Choroid plexus epithelial cell (primary cell): ENCODE results near the gene CELF3.

Experiments used
- DNase-seq: peaks from one replicate; pipeline ENCODE4 v3.0.0-alpha.2; 2010; ENCODE audit warnings: low read depth
- H3K4me3 ChIP-seq: 2 replicates; pipeline ENCODE4 v1.5.1; 2011; ENCODE audit warnings: low read depth, mild to moderate bottlenecking, control low read depth, low read length, moderate library complexity
- TF ChIP-seq, protein P1 (sequence below): conservative IDR thresholded peaks from 2 replicates; pipeline ENCODE4 v1.5.1; 2011; ENCODE audit warnings: low read depth, mild to moderate bottlenecking, control low read depth, inconsistent platforms, low read length, moderate library complexity

The CELF3 gene

DNA sequence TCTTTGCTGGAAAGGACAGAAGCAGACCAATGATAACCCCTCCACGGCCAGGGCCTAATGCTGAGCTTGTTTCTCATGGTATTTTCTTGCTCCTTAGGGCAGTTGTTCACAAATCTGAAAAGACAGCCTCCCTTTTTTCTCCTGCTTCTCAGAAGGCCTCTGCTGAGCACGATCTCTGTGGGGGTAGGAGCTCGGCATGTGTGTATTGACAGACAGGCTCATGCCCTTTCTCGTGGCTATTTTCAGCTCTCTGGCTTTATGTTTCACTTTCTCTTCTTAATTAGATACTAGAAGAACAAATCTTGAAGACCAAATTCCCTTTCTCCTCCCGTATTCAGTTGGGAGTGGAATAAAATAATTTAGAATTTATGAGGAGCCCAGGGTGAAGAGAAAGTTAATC is 4.0 kb upstream of the CELF3 start:
- DNase-seq: peak; percentile 73
- TF ChIP-seq, protein P1, sequence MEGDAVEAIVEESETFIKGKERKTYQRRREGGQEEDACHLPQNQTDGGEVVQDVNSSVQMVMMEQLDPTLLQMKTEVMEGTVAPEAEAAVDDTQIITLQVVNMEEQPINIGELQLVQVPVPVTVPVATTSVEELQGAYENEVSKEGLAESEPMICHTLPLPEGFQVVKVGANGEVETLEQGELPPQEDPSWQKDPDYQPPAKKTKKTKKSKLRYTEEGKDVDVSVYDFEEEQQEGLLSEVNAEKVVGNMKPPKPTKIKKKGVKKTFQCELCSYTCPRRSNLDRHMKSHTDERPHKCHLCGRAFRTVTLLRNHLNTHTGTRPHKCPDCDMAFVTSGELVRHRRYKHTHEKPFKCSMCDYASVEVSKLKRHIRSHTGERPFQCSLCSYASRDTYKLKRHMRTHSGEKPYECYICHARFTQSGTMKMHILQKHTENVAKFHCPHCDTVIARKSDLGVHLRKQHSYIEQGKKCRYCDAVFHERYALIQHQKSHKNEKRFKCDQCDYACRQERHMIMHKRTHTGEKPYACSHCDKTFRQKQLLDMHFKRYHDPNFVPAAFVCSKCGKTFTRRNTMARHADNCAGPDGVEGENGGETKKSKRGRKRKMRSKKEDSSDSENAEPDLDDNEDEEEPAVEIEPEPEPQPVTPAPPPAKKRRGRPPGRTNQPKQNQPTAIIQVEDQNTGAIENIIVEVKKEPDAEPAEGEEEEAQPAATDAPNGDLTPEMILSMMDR: no peak
- H3K4me3 ChIP-seq: peak overlapping the region; percentile 47

DNA sequence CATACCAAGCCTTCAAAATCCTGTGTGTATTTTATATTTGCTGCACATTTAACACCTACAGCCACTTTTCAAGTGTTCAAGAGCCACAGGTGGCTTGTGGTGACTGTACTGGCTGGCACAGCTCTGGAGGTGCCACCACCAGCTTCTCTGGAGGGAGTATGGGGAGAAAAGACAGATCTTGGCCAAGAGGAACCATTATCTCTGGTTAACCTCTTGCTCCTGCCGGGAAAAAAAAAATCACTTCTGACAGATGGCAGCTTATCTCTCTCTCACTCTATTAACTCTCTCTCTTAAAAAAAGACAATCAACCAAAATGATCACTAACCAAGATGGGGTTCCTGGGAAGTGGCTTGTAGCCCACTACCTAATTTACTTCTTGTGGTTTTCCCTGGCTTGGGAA is 3.5 kb upstream of the CELF3 start:
- peak overlapping the region; percentile 47 for H3K4me3 ChIP-seq
- no peak for DNase-seq
- TF ChIP-seq, protein P1: no peak

DNA sequence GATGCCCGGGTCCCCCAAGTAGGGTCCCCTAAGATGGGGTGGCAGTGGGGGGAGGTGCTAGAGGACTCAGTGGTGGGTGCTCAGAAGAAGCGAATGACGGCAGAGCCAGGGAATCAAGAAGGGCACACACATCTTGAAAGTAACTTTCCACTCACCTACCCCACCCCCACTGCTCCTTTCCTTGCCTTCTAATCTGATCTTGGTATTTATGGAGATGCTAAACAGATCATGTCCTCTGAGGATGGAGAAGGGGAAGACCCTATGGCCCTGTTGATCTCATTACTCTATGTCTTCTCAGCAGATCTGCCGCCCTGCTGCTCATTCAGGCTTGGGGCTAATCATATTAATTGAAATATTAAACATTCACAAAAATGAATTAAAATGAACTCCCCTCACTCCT is 2.1 kb upstream of the CELF3 start:
- TF ChIP-seq, protein P1: no peak
- no peak overlapping the region for H3K4me3 ChIP-seq
- no peak for DNase-seq

DNA sequence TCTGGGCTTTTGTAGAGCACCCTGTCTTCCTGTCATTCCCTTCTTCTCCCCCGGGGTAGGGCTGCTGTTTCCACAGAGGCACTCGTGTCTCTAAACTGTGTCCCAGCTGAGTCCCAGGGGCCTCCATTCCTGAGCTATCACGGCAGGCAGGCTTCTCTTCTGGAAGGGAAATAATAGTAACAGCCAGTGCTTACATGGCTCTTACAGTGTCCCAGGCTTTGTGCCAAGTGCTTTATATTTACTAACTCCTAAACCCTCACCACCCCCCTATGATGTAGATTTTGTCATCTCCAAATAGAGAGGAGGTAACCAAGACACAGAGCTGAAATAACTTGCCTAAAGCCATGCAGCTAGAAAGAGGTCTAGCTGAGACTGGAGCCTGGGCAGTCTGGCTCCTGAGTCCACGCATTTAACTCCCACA is 1.4 kb upstream of the CELF3 start:
- H3K4me3 ChIP-seq: no peak overlapping the region
- DNase-seq: peak; percentile 6
- TF ChIP-seq, protein P1: no peak

DNA sequence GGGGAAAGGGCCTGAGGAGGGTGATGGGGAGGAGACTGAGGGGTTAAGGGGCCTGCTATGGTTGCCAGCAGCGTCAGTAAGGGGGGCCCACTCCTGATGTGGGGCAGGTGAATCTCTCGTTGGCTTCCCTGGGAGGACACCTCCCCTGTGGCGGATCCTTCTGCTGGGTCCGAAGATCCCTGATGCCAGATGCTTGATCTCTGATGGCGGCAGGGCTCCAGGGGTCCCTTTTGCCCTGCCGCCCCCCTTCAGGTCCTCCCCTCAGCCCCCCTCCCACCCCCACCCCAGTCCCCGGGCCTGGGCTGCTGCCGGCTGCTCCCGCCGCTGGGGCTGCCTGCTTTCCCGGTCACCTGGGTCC is 219 bp downstream of the CELF3 start:
- no peak overlapping the region for H3K4me3 ChIP-seq
- no peak for DNase-seq
- TF ChIP-seq, protein P1: no peak

DNA sequence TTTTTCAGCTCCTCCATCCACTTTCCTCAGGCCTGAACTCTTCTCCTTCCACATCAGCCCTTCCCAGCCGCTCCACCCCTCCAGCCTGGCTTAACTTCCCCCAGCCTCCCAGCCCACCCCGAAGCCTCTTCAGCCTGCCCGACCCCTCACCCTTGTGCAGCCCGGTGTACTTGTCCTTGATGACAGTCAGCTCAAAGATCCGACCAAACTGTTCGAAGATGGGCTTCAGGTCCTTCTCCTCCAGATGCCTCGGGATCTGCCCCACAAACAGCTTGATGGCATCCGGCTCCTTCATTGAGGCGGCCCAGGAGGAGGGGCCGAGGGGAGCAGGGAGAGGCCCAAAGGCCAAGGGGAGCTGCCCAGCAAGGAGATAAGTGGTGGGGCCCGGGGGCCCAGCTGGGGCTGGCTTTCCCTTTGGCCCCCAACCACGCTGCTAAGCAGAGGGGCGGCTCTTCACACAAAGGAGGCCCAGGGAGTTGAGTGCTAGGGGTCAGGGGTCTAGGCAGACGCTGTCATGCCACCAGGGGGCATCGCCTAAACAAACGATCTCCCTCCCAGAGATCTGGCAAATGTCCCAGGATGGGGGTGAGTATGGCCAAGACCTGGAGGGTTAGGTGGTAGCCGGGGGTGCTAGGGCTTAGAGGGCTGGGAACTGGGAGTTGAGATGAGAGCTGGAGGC is 738 bp downstream of the CELF3 start:
- TF ChIP-seq, protein P1: peak; percentile 9
- H3K4me3 ChIP-seq: no peak overlapping the region
- DNase-seq: no peak

DNA sequence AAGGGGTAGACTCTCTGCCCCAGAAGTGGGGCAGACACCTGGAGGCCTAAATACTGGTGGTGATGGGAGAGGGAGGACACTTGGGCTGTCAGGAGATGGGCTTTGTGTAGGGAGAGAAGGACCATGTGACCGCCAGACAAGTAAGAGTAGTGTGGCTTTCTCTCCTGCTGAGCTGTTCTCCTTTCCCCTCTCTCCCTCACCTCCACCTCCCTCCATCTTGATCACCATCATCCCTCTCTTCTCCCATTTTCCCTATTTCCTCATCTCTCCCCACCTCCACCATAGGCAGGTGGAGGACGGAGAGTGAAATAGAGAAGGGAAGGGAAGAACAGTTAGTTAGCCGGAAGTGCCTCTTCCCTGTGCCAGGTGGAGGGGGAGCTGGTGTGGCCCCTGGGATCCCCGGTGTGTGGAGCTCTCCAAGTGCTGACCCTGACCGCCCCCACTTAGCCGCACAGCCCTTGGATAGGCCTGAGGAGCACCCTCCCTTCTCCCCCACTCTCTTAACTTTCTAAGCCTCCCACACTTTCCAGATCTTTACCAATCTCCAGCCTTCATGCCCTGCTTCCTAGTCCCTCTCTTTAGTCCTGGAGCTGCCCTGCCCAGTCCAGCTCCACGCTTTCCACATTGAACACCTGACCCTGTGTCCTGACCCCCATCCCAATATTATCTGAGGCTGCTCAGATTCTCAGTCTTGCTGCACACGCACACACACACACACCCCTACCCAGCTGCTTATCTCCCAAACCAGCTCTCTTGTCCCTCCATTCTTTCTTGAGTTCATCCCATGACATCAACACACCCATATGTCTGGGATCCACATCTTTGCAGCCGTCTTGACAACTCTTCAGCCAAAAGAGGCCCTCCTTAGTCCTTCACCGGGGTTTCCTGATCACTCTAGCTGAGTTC is 1.5 kb downstream of the CELF3 start:
- no peak for DNase-seq
- no peak overlapping the region for H3K4me3 ChIP-seq
- TF ChIP-seq, protein P1: no peak
